Measurements from ENCODE around the gene DOCK1.

The DOCK1 gene

GRCh38 chr10:126921974-126922525 is 16.8 kb downstream of the DOCK1 start:
- no peak overlapping the region for H3K9ac ChIP-seq
- no peak overlapping the region for H3K27ac ChIP-seq
- no peaks in the 10 kb centered on the region for H4K20me1 ChIP-seq
- no peak overlapping the region for H3K4me3 ChIP-seq
- no peaks in the 10 kb centered on the region for H3K36me3 ChIP-seq
- no peak overlapping the region for H3K4me2 ChIP-seq
- H3K27me3 ChIP-seq: no peaks in the 10 kb centered on the region
- no peaks in the 10 kb centered on the region for H3K4me1 ChIP-seq
- TF ChIP-seq Cebpa-rat (IDR thresholded peaks at IDR 0.05): no peak
- no peaks in the 10 kb centered on the region for H3K9me3 ChIP-seq

- H3K36me3 ChIP-seq: no peaks in the 10 kb centered on the region
- H3K4me1 ChIP-seq: no peaks in the 10 kb centered on the region
- H3K9ac ChIP-seq: no peak overlapping the region
- no peak overlapping the region for H3K4me3 ChIP-seq
- TF ChIP-seq Cebpa-rat (IDR thresholded peaks at IDR 0.05): no peak
- H3K9me3 ChIP-seq: no peaks in the 10 kb centered on the region
- no peaks in the 10 kb centered on the region for H3K27me3 ChIP-seq
- H4K20me1 ChIP-seq: no peaks in the 10 kb centered on the region
- H3K4me2 ChIP-seq: no peak overlapping the region
- no peak overlapping the region for H3K27ac ChIP-seq
Observed at GRCh38 chr10:126924180-126924914, 19.1 kb downstream of the DOCK1 start.

DNA sequence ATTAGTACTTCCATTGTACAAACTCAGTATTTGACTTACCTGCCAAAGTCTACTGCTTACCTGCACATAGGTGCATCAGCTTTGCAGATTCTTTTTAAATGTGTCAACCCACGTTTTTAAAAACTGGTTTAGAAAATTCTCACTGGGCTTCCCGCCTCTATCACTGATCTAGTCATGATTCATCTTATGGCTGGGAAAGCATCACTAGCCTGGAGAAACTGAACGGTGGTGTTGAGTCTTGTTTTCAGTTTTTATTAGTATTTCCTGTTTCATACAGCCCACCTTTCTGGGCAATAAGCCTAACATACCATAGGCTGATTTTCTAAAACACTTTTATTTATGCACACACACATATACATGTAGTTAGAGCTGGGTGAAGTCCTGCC is 19.7 kb downstream of the DOCK1 start:
- Histone ChIP-seq H3K27ac (no peak overlapping the region), H4K20me1 (no peaks in the 10 kb centered on the region), H3K4me1 (no peaks in the 10 kb centered on the region), H3K4me3 (no peak overlapping the region), H3K4me2 (no peak overlapping the region), H3K27me3 (no peaks in the 10 kb centered on the region), H3K9ac (no peak overlapping the region), H3K9me3 (no peaks in the 10 kb centered on the region), H3K36me3 (no peaks in the 10 kb centered on the region)
- TF ChIP-seq Cebpa-rat (IDR thresholded peaks at IDR 0.05): no peak

- Histone ChIP-seq H3K36me3 (no peaks in the 10 kb centered on the region), H3K27me3 (no peaks in the 10 kb centered on the region), H3K4me3 (no peak overlapping the region), H3K27ac (no peak overlapping the region), H3K9me3 (no peaks in the 10 kb centered on the region), H4K20me1 (no peaks in the 10 kb centered on the region), H3K9ac (no peak overlapping the region), H3K4me2 (no peak overlapping the region), H3K4me1 (no peaks in the 10 kb centered on the region)
- TF ChIP-seq Cebpa-rat (IDR thresholded peaks at IDR 0.05): no peak
Observed at GRCh38 chr10:126926568-126926967, 21.3 kb downstream of the DOCK1 start.

DNA sequence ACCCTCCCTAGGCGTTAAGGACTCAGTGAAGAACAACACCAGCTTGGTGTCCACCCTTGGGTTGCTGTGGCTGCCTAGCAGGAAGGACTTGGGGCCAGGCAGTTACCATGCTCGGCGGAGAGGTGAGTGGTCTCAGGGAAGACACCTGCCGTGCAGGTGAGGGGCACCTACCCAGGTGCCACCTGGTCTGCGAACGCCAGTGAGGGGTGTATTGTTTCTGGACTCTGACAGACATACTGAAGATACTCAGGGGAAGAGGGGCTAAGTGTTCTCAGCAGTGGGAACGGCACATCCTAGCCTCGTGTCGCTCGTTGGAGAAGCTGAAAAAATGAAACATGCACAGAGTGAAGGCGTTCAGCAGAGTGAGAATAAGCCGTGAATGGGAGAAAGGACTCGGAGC is 22.6 kb downstream of the DOCK1 start:
- Histone ChIP-seq H3K9ac (no peak overlapping the region), H3K36me3 (no peaks in the 10 kb centered on the region), H3K4me2 (no peak overlapping the region), H3K4me3 (no peak overlapping the region), H4K20me1 (no peaks in the 10 kb centered on the region), H3K9me3 (no peaks in the 10 kb centered on the region), H3K4me1 (no peaks in the 10 kb centered on the region), H3K27me3 (no peaks in the 10 kb centered on the region), H3K27ac (no peak overlapping the region)
- TF ChIP-seq Cebpa-rat (IDR thresholded peaks at IDR 0.05): no peak

DNA sequence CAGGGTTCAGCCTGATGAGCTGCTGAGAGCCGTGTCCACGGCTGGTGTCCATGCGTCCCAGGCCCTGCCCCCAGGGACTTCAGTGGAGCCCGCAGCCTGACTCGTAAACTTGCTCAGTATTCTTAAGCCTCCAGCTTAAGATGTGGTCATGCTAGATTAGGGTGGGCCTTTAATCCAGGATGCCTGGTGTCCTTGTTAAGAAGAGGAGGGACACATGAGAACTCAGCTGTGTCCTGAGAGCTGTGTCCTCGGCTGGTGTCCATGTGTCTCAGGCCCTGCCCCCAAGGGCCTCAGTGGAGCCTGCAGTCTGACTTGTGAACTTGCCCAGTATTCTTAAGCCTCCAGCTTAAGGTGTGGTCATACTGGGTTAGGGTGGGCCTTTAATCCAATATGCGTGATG is 23.0 kb downstream of the DOCK1 start:
- H3K27ac ChIP-seq: no peak overlapping the region
- no peaks in the 10 kb centered on the region for H3K36me3 ChIP-seq
- H3K4me1 ChIP-seq: no peaks in the 10 kb centered on the region
- no peak overlapping the region for H3K4me2 ChIP-seq
- H3K27me3 ChIP-seq: no peaks in the 10 kb centered on the region
- H3K9ac ChIP-seq: no peak overlapping the region
- TF ChIP-seq Cebpa-rat (IDR thresholded peaks at IDR 0.05): no peak
- no peak overlapping the region for H3K4me3 ChIP-seq
- H4K20me1 ChIP-seq: no peaks in the 10 kb centered on the region
- no peaks in the 10 kb centered on the region for H3K9me3 ChIP-seq

- no peak for TF ChIP-seq Cebpa-rat (IDR thresholded peaks at IDR 0.05)
Observed at GRCh38 chr10:126929391-126929790, 24.2 kb downstream of the DOCK1 start.

GRCh38 chr10:126930131-126930882 is 25.1 kb downstream of the DOCK1 start:
- no peak overlapping the region for H3K4me2 ChIP-seq
- H4K20me1 ChIP-seq: no peaks in the 10 kb centered on the region
- no peak for TF ChIP-seq Cebpa-rat (IDR thresholded peaks at IDR 0.05)
- H3K27ac ChIP-seq: no peak overlapping the region
- no peaks in the 10 kb centered on the region for H3K36me3 ChIP-seq
- H3K9ac ChIP-seq: no peak overlapping the region
- no peaks in the 10 kb centered on the region for H3K27me3 ChIP-seq
- 0 out of 2 replicates have a peak, but pooled peaks cover 2% of the 10 kb centered on the region for H3K4me1 ChIP-seq
- no peak overlapping the region for H3K4me3 ChIP-seq
- H3K9me3 ChIP-seq: no peaks in the 10 kb centered on the region

More at GRCh38 chr10:126929391-126929790, 24.2 kb downstream of the DOCK1 start:
- no peaks in the 10 kb centered on the region for H3K27me3 ChIP-seq
- H3K9me3 ChIP-seq: no peaks in the 10 kb centered on the region
- no peak overlapping the region for H3K9ac ChIP-seq
- no peak overlapping the region for H3K4me3 ChIP-seq
- H4K20me1 ChIP-seq: no peaks in the 10 kb centered on the region
- no peak overlapping the region for H3K27ac ChIP-seq
- H3K4me2 ChIP-seq: no peak overlapping the region
- H3K36me3 ChIP-seq: no peaks in the 10 kb centered on the region
- no peaks in the 10 kb centered on the region for H3K4me1 ChIP-seq

DNA sequence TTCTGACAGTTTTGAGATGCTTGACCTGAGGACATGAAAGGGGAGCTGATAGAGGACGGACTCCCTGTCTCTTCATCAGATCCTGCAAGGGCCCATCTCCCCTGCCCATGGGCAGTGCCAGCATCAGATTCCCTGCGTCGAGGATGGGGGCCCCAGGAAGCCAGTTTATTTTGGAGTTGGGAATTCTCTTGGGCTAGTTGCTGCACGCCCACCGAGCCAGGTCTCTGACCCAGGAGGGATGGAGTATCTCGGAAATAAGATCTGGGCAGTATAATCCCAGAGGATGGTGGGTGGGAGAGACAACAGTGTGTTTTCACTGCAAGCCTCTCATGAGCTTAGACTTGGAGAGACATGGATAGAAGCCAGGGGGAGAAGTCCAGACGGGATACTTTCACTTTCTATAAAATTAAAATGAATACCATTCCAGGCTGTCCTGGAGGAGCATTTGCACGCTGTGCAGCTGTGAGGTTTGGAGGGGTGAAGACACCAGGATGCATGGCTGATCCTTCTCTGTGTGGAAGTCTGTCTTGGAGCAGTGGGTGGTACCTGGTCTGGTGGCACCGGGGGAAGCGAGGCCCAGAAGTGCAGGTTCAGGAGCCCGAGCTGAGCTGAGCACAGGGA is 25.8 kb downstream of the DOCK1 start:
- H3K4me1 ChIP-seq: 0 out of 2 replicates have a peak, but pooled peaks cover 4% of the 10 kb centered on the region
- TF ChIP-seq Cebpa-rat (IDR thresholded peaks at IDR 0.05): no peak
- no peaks in the 10 kb centered on the region for H4K20me1 ChIP-seq
- H3K27ac ChIP-seq: no peak overlapping the region
- no peaks in the 10 kb centered on the region for H3K27me3 ChIP-seq
- H3K36me3 ChIP-seq: no peaks in the 10 kb centered on the region
- H3K9me3 ChIP-seq: no peaks in the 10 kb centered on the region
- H3K9ac ChIP-seq: no peak overlapping the region
- H3K4me3 ChIP-seq: no peak overlapping the region
- H3K4me2 ChIP-seq: no peak overlapping the region

GRCh38 chr10:126931544-126931943 is 26.3 kb downstream of the DOCK1 start:
- no peak overlapping the region for H3K27ac ChIP-seq

More at GRCh38 chr10:126931544-126931943, 26.3 kb downstream of the DOCK1 start:
- Histone ChIP-seq H3K4me1 (0 out of 2 replicates have a peak, but pooled peaks cover 4% of the 10 kb centered on the region), H3K4me3 (no peak overlapping the region), H3K36me3 (no peaks in the 10 kb centered on the region), H3K4me2 (no peak overlapping the region), H3K9me3 (no peaks in the 10 kb centered on the region), H3K27me3 (no peaks in the 10 kb centered on the region), H3K9ac (no peak overlapping the region), H4K20me1 (no peaks in the 10 kb centered on the region)
- TF ChIP-seq Cebpa-rat (IDR thresholded peaks at IDR 0.05): no peak
